Measurements from ENCODE around the gene MINK1. TPM values are rescaled to one million over a fixed set of nuclear protein-coding genes. Genes with fewer than 3 reads are reported as not detected.

MINK1 gene
- total and polyA plus RNA-seq, 4 donors: 22.2 to 97.5 (median 52.1) TPM

- Histone ChIP-seq H3K9me3 (ENCODE audit: control insufficient read depth, low read length) (no peaks in the 10 kb centered on the region), H3K27me3 (ENCODE audit: control insufficient read depth in 1 of 2, insufficient read depth in 2 of 2, low read length in 1 of 2) (no peaks in the 10 kb centered on the region), H3K36me3 (ENCODE audit: control insufficient read depth in 1 of 2, insufficient read depth in 2 of 2, low read length in 1 of 2) (peaks cover 0 to 7% of the 10 kb centered on the region in 2 donors), H3K27ac (ENCODE audit: low read depth in 1 of 2, low read length in 2 of 2) (no peak overlapping the region), H3K4me1 (ENCODE audit: control insufficient read depth in 1 of 2, insufficient read depth in 2 of 2, low read length in 2 of 2) (no peaks in the 10 kb centered on the region), H3K4me3 (ENCODE audit: low read length in 2 of 2) (no peak overlapping the region)
- DNase-seq: no peak
- 77% methylated on average over 27 of the region's 27 CpGs for WGBS, 2 donors
- intact Hi-C loops (cut with DNase I): loop anchor here in 1 of 2 donors (5.0 kb wide), 1 partner anchor 158 kb away; the partner anchor contains the start of genes CXCL16 and ZMYND15
- ATAC-seq (ENCODE audit: low FRiP score): no peak
Measured at GRCh38 chr17:4895657-4896331, 62.7 kb downstream of the MINK1 start.

DNA sequence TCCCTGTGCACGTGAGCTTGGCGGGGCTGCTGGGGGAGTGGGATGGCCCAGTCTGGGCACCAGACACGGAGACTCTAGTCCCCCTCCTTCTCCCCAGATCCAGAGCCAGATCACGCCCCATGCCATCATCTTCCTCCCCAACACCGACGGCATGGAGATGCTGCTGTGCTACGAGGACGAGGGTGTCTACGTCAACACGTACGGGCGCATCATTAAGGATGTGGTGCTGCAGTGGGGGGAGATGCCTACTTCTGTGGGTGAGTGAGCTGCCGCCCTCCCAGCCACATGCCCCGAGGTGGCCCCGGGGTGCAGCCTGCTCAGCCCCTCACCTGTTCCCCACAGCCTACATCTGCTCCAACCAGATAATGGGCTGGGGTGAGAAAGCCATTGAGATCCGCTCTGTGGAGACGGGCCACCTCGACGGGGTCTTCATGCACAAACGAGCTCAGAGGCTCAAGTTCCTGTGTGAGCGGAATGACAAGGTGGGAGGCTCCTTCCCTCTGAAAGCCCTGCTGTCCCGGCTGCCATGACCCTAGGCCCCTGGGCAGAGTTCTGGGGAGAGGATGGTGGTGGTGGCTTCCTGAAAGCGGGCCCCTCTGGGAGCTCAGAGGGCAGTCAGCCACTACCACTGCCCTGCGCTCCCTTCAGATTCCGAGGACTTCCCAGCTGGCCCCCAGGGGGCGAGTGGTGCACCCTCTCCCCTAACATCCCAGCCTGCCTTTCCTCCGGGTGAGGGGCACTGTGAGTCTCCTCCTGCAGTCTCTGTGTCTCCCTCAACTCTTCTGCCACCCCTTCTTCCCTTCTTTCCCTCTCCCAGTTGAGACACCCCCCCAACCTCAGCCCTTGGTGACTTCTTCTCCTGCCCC lies 63.4 kb downstream of the MINK1 start:
- Histone ChIP-seq H3K9me3 (ENCODE audit: control insufficient read depth, low read length) (no peaks in the 10 kb centered on the region), H3K4me3 (ENCODE audit: low read length in 2 of 2) (no peak overlapping the region), H3K4me1 (ENCODE audit: control insufficient read depth in 1 of 2, insufficient read depth in 2 of 2, low read length in 2 of 2) (no peaks in the 10 kb centered on the region), H3K36me3 (ENCODE audit: control insufficient read depth in 1 of 2, insufficient read depth in 2 of 2, low read length in 1 of 2) (peaks cover 0 to 7% of the 10 kb centered on the region in 2 donors), H3K27me3 (ENCODE audit: control insufficient read depth in 1 of 2, insufficient read depth in 2 of 2, low read length in 1 of 2) (no peaks in the 10 kb centered on the region), H3K27ac (ENCODE audit: low read depth in 1 of 2, low read length in 2 of 2) (no peak overlapping the region)
- WGBS, 2 donors: 89 to 91% methylated on average over 27 of the region's 27 CpGs
- DNase-seq: no peak
- ATAC-seq (ENCODE audit: low FRiP score): no peak
- intact Hi-C loops (cut with DNase I): loop anchor here in 1 of 2 donors (5.0 kb wide), 1 partner anchor 159 kb away; the partner anchor contains the start of genes CXCL16 and ZMYND15

GRCh38 chr17:4897198-4897687 lies 64.1 kb downstream of the MINK1 start:
- intact Hi-C loops (cut with DNase I): loop anchor here in 1 of 2 donors (5.0 kb wide), 1 partner anchor 160 kb away; the partner anchor contains the start of genes CXCL16 and ZMYND15
- Histone ChIP-seq H3K9me3 (ENCODE audit: control insufficient read depth, low read length) (no peaks in the 10 kb centered on the region), H3K36me3 (ENCODE audit: control insufficient read depth in 1 of 2, insufficient read depth in 2 of 2, low read length in 1 of 2) (peaks cover 0 to 7% of the 10 kb centered on the region in 2 donors), H3K27me3 (ENCODE audit: control insufficient read depth in 1 of 2, insufficient read depth in 2 of 2, low read length in 1 of 2) (no peaks in the 10 kb centered on the region), H3K27ac (ENCODE audit: low read depth in 1 of 2, low read length in 2 of 2) (no peak overlapping the region), H3K4me3 (ENCODE audit: low read length in 2 of 2) (no peak overlapping the region), H3K4me1 (ENCODE audit: control insufficient read depth in 1 of 2, insufficient read depth in 2 of 2, low read length in 2 of 2) (no peaks in the 10 kb centered on the region)
- 76 to 77% methylated on average over 10 of the region's 10 CpGs for WGBS, 2 donors
- ATAC-seq (ENCODE audit: low FRiP score): no peak
- DNase-seq: no peak

- ATAC-seq (ENCODE audit: low FRiP score) (no peak), DNase-seq (no peak)
- 90 to 94% methylated on average over 5 of the region's 5 CpGs for WGBS, 2 donors
- no peaks in the 10 kb centered on the region for H3K9me3 ChIP-seq (ENCODE audit: control insufficient read depth, low read length)
- no peak overlapping the region for H3K27ac ChIP-seq (ENCODE audit: low read depth in 1 of 2, low read length in 2 of 2)
- H3K4me3 ChIP-seq (ENCODE audit: low read length in 2 of 2): no peak overlapping the region
- H3K4me1 ChIP-seq (ENCODE audit: control insufficient read depth in 1 of 2, insufficient read depth in 2 of 2, low read length in 2 of 2): no peaks in the 10 kb centered on the region
- intact Hi-C loops (cut with DNase I): loop anchor here in 1 of 2 donors (5.0 kb wide), 1 partner anchor 160 kb away; the partner anchor contains the start of genes CXCL16 and ZMYND15
- peaks cover 0 to 7% of the 10 kb centered on the region in 2 donors for H3K36me3 ChIP-seq (ENCODE audit: control insufficient read depth in 1 of 2, insufficient read depth in 2 of 2, low read length in 1 of 2)
- H3K27me3 ChIP-seq (ENCODE audit: control insufficient read depth in 1 of 2, insufficient read depth in 2 of 2, low read length in 1 of 2): no peaks in the 10 kb centered on the region
Measured at GRCh38 chr17:4897785-4898184, 64.6 kb downstream of the MINK1 start.

DNA sequence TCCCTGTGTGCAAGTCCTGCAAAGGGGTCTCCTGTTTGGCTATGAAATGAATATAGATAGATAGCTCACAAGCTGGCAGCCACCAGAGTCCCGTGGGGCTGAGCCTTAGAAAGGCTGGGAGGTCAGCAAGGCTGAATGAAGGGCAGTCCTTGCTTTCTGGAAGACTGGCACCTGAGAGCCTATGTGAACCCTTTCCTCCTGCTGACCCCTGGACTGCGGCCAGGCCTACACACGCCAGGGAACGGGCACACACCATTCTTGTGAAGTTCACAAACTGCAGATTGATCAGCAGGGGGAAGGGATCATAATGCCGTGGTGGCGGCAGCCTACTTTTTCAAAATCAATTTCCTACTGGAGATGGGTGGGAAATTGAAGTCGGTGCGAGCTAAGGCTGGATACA lies 65.2 kb downstream of the MINK1 start:
- no peak for ATAC-seq (ENCODE audit: low FRiP score)
- H3K27ac ChIP-seq (ENCODE audit: low read depth in 1 of 2, low read length in 2 of 2): no peak overlapping the region
- no peak for DNase-seq
- H3K4me1 ChIP-seq (ENCODE audit: control insufficient read depth in 1 of 2, insufficient read depth in 2 of 2, low read length in 2 of 2): no peaks in the 10 kb centered on the region
- H3K27me3 ChIP-seq (ENCODE audit: control insufficient read depth in 1 of 2, insufficient read depth in 2 of 2, low read length in 1 of 2): no peaks in the 10 kb centered on the region
- no peaks in the 10 kb centered on the region for H3K9me3 ChIP-seq (ENCODE audit: control insufficient read depth, low read length)
- WGBS, 2 donors: 92 to 96% methylated on average over 8 of the region's 8 CpGs
- intact Hi-C loops (cut with DNase I): loop anchor here in 1 of 2 donors (5.0 kb wide), 1 partner anchor 161 kb away; the partner anchor contains the start of genes CXCL16 and ZMYND15
- H3K4me3 ChIP-seq (ENCODE audit: low read length in 2 of 2): no peak overlapping the region
- peaks cover 0 to 7% of the 10 kb centered on the region in 2 donors for H3K36me3 ChIP-seq (ENCODE audit: control insufficient read depth in 1 of 2, insufficient read depth in 2 of 2, low read length in 1 of 2)

- H3K27ac ChIP-seq (ENCODE audit: low read depth in 1 of 2, low read length in 2 of 2): no peak overlapping the region
- ATAC-seq (ENCODE audit: low FRiP score) (no peak), DNase-seq (no peak)
Measured at GRCh38 chr17:4898927-4899326, 65.8 kb downstream of the MINK1 start.

GRCh38 chr17:4899341-4900230 lies 66.4 kb downstream of the MINK1 start, which contains the start of gene C17orf107:
Gene C17orf107 (plus strand): TSS chr17:4899536. CDS start chr17:4899763, 227 bp downstream.
- ATAC-seq (ENCODE audit: low FRiP score): peak; percentile 75
- no peaks in the 10 kb centered on the region for H3K9me3 ChIP-seq (ENCODE audit: control insufficient read depth, low read length)
- peak within 1 kb of the TSS in 1 of 2 donors; percentile 2 for H3K4me3 ChIP-seq (ENCODE audit: low read length in 2 of 2)
- peaks cover 0 to 6% of the 10 kb centered on the region in 2 donors for H3K36me3 ChIP-seq (ENCODE audit: control insufficient read depth in 1 of 2, insufficient read depth in 2 of 2, low read length in 1 of 2)
- H3K27me3 ChIP-seq (ENCODE audit: control insufficient read depth in 1 of 2, insufficient read depth in 2 of 2, low read length in 1 of 2): no peaks in the 10 kb centered on the region
- H3K27ac ChIP-seq (ENCODE audit: low read depth in 1 of 2, low read length in 2 of 2): no peak within 1 kb of the TSS
- DNase-seq: peak; percentile 90 to 96
- intact Hi-C loops (cut with DNase I): loop anchor here (5.0 to 10.0 kb wide), 3 partner anchors 85 to 187 kb away; partner anchors contain the start of genes CAMTA2 (in 2 of the 2), ARRB2 (in 1 of the 2), CXCL16 (in 1 of the 2) and ZMYND15 (in 1 of the 2)
- no peaks in the 10 kb centered on the region for H3K4me1 ChIP-seq (ENCODE audit: control insufficient read depth in 1 of 2, insufficient read depth in 2 of 2, low read length in 2 of 2)
- WGBS, 2 donors: 12 to 15% methylated on average over 59 to 60 of the region's 60 CpGs

More at GRCh38 chr17:4898927-4899326, 65.8 kb downstream of the MINK1 start:
- intact Hi-C loops (cut with DNase I): loop anchor here in 1 of 2 donors (5.0 kb wide), 1 partner anchor 162 kb away; the partner anchor contains the start of genes CXCL16 and ZMYND15
- Histone ChIP-seq H3K9me3 (ENCODE audit: control insufficient read depth, low read length) (no peaks in the 10 kb centered on the region), H3K4me1 (ENCODE audit: control insufficient read depth in 1 of 2, insufficient read depth in 2 of 2, low read length in 2 of 2) (no peaks in the 10 kb centered on the region), H3K27me3 (ENCODE audit: control insufficient read depth in 1 of 2, insufficient read depth in 2 of 2, low read length in 1 of 2) (no peaks in the 10 kb centered on the region), H3K4me3 (ENCODE audit: low read length in 2 of 2) (peak overlapping the region in 1 of 2 donors; percentile 2), H3K36me3 (ENCODE audit: control insufficient read depth in 1 of 2, insufficient read depth in 2 of 2, low read length in 1 of 2) (peaks cover 0 to 6% of the 10 kb centered on the region in 2 donors)
- WGBS, 2 donors: 18 to 31% methylated on average over 32 to 34 of the region's 34 CpGs

All from aorta (tissue), 5 donors.